AG08396 (cell line): ENCODE results near the gene PLA1A.
"Not testable (repeated sequence)": the region's sequence is repeated elsewhere in the genome, so short reads cannot be mapped to it uniquely, and the experiment has no call there.

Experiments
- DNase-seq: peaks from one replicate; pipeline ENCODE4 v3.0.0; 2012; ENCODE audit warnings: low spot score, mixed read lengths

PLA1A gene

GRCh38 chr3:119662604-119663373 is 65.1 kb downstream of the PLA1A start:
- no peak for DNase-seq

- DNase-seq: no peak
Measured at GRCh38 chr3:119663885-119664284, 66.2 kb downstream of the PLA1A start.

GRCh38 chr3:119664370-119664769 is 66.7 kb downstream of the PLA1A start:
- no peak for DNase-seq

- DNase-seq: no peak
Measured at GRCh38 chr3:119664850-119665379, 67.2 kb downstream of the PLA1A start.

GRCh38 chr3:119665954-119666559 is 68.4 kb downstream of the PLA1A start:
- DNase-seq: no peak

- no peak for DNase-seq
Measured at GRCh38 chr3:119669906-119670570, 72.4 kb downstream of the PLA1A start.

- DNase-seq: no peak
Measured at GRCh38 chr3:119672776-119673175, 75.1 kb downstream of the PLA1A start.

GRCh38 chr3:119673875-119674274 is 76.2 kb downstream of the PLA1A start:
- DNase-seq: no peak

GRCh38 chr3:119675188-119675874 is 77.6 kb downstream of the PLA1A start:
- DNase-seq: no peak

- no peak for DNase-seq
Measured at GRCh38 chr3:119676020-119676419, 78.3 kb downstream of the PLA1A start.

- peak; percentile 95 for DNase-seq
Measured at GRCh38 chr3:119676771-119677640, 79.3 kb downstream of the PLA1A start, which contains the start of gene COX17. Gene COX17 (minus strand): TSS chr3:119677406. CDS start chr3:119677310, 96 bp downstream.

- no peak for DNase-seq
Measured at GRCh38 chr3:119677641-119677934, 79.9 kb downstream of the PLA1A start.

GRCh38 chr3:119678209-119678608 is 80.5 kb downstream of the PLA1A start:
- not testable (repeated sequence) for DNase-seq
